Dedifferentiated amniotic fluid mesenchymal stem cell (primary cell): ENCODE measurements around the gene TBC1D4.
"Not testable (repeated sequence)": the region's sequence is repeated elsewhere in the genome, so short reads cannot be mapped to it uniquely, and the experiment has no call there.

Source experiments
- DNase-seq: peaks from one replicate; pipeline ENCODE4 v3.0.0-alpha.2; 2016; ENCODE audit errors: extremely low spot score

The TBC1D4 gene

DNA sequence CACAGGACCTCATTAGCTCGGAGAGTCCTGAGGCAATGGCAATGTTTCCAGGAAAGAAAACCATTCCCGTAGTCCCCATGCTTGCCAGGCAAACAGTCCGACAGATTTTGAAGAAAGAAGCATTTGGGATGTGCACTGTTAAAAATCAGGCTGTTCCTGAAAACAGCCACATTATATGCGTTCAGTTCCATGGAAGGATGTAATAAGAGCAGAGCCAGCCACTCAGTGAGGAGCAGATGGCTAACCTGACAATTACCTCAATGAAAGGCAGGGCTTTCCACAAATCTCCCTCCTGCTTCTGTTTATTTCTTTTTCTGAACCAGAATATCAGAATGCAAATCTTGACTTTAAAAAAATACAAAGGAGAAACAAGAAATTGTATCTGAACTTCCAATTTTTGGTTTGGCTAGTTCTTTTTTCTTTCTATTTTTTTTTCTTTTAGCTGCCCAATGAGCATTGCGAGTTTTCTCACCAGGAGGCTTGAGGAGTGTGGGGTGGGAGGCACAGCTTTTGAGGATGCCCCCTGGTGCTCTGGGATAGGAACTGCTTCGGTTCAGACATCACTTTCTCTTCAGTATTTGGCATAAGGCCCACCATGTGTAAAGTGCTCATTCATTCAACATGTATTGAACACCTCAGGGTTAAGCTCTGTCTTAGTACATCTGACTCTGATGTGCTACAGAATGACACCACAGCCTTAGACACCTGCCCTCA lies 124.2 kb downstream of the TBC1D4 start:
- DNase-seq, result peak; percentile 24

DNA sequence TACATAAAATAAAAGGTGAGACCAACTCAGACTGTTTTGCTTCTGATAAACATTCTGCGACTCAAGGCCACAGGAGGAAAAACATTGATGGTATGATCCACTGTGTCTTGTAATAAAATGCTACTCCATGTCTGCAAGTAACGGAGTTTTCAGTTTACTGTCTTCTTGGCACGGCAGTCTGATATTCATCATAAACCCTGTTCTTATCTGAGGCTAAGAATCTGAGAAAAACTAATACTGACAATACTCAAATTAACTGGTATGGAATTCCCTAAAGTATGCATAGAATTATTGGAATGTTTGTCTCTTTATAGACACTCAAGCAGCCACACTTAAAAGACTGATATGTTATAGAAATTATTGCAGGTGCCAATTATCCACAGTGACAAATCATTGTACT lies 125.5 kb downstream of the TBC1D4 start:
- no peak for DNase-seq

DNA sequence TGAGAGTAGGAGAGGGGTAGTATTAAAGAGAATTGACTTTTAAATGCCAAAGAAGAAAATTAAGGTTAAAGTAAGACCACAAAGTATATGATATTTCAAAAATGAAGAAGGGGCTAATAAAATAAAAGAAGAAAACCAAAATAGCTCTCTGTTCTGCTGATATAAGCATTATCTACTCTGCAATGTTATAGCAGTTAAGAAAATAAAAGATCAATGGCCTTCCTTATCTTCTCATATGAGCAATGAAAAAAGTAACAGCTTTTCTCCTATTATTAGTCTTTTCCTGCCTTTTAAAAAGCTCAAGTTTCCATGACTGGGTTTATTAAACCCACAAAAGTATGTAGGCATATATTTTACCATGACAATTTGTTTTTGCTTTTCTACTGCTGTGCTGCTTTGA lies 126.4 kb downstream of the TBC1D4 start:
- no peak for DNase-seq

DNA sequence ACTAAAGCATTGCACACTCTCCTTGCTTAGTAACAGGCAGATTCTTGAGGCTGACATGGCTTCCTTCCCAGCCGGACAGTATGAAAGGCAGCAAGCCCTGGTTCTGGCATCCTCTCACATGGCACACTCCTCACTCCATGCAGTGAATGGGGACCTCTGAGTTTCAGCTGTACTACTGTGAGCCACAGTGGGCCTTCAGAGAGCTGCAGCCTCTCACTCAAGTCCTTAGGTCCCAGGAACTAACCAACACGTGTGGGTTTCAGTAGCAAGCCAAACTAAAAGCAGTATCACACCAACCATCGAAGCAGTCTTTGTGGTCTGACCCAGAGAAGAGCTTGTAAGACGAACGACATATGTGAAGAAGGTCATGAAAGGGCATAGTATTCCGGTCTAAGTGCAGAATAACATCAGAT lies 128.2 kb downstream of the TBC1D4 start:
- no peak for DNase-seq

DNA sequence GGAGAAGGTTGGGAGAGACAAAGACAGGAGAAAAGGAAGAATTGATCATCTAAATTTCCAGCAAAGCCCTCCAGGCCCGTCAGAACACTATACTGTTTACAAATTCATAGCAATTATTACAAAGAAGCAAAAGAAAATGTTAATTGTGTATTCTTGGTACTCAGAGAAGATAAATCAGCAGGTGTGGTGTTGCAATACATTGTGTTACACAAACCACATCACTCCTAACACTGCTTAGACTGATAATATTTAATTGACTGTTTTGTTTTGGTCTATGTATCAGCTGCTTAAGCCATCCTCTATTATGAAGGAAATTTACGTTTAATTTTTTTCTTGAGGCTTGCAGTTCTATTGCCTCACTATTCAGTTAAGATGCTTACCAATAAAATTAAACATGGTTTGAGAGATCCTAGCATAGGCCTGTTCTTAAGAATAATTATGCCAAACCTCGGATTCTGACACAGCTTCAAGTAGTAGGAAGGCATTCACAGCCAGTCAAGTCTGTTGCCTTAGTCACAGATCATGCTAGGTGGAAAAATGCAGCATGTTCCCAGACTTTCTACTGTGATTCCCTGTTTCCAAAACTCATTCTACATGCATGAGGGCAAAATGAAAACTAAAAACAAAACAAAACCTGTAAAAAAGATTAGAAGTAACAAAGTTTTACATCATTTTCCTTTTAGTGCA lies 129.2 kb downstream of the TBC1D4 start:
- DNase-seq, result no peak

DNA sequence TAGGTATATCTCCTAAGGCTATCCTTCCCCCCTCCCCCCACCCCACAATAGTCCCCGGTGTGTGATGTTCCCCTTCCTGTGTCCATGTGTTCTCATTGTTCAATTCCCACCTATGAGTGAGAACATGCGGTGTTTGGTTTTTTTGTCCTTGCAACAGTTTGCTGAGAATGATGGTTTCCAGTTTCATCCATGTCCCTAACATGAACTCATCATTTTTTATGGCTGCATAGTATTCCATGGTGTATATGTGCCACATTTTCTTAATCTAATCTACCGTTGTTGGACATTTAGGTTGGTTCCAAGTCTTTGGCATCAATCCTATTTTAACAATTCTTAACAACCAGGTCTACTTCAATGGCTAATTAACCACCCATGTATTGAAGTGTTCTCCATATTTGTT lies 130.4 kb downstream of the TBC1D4 start:
- DNase-seq, result not testable (repeated sequence)

DNA sequence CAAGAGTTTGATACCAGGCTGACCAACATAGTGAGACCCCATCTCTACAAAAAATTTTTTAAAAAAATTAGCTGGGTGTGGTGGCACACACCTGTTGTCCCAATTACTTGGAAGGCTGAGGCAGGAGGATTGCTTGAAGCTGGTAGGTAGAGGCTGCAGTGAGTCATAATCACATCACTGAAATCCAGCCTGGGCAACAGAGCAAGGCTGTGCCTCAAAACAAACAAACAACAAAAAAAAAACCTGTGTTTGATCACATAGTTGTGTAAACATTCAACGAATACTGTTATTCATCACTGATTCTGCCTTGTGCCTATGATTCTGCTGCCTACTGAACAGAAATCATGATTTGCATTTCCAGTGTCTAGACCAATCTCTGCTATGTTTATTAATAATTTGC lies 134.0 kb downstream of the TBC1D4 start:
- DNase-seq, result no peak

DNA sequence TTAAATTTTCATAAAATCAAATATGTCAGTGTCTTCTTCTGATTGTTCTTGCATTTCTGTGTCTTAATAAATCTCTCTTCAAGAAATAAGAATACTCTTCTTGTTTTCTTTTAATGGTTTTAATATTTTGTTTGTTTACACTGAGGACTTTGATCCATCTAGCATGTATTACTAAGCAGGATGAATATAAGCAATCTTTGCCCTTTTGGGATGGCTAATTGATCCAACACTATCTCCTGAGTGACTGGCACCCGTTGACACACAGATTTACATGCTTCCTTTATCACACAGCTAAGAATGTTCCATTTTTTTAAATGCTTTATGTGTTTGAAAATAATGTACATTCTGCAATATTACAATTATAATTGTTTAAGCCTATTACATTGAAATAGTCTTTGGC lies 134.5 kb downstream of the TBC1D4 start:
- DNase-seq, result no peak

DNA sequence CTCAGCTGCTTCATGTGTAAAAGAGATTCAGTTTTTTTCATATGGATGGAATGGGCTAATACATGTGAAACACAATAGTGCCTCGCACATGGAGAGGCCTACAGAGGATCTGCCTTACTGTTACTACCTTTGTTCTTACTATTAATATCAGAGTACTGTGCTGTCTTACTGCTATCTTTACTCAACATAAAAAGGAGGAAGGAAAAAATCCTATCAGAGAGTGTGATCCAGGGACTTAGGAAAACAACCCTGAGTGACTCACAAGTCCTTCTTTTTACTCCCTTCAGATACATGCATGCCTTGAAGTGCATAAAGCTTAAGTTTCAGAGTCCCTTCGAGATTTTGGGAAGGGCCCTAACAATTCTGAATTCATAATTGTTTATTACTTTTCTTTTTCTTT lies 136.8 kb downstream of the TBC1D4 start:
- no peak for DNase-seq

DNA sequence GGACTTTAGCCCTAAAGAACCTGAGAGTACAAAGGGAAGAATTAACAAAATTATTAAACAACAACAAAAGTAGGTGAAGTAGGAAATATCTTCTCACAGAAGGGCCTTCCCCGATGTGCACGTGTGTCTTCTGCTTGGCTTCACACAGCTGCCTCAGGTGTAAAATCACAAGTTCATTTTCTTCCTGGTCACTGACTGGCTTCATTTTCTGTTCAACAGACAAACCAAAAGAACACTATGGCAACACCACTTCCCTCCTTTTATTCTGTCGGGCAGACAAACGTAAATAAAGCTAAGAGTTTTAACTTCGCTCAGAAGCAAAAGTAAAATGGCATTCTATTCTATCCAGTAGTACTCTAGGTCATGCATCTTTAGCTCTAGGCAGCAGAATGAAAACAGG lies 140.9 kb downstream of the TBC1D4 start:
- no peak for DNase-seq

DNA sequence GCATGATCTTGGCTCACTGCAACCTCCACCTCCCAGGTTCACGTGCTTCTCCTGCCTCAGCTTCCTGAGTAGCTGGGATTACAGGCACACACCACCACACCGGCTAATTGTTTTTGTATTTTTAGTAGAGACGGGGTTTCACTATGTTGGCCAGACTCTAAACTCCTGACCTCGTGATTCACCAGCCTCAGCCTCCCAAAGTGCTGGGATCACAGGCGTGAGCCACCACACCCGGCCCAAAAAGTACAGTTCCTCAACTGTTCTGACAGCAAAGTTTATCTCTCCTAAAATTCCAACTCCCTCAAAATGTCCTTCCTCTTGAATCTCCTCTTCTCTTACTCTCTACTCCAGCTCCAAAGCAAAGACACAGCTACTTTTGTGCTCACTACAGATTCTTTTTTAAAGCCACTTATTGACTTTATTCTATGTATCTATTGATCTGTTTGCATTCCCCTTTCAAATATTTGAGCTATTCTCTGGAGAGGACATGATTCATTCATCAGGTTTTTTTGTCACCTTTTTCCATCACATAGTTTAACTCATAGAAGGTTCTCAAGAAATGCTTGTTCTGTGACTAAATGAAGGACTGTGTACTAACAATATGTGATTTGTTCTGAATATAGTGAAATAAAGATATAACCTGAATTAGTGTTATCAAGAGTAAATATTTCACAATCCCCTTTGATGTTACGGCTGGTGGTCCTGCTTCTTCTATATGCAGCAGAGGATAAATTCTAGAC lies 142.2 kb downstream of the TBC1D4 start:
- DNase-seq, result no peak

DNA sequence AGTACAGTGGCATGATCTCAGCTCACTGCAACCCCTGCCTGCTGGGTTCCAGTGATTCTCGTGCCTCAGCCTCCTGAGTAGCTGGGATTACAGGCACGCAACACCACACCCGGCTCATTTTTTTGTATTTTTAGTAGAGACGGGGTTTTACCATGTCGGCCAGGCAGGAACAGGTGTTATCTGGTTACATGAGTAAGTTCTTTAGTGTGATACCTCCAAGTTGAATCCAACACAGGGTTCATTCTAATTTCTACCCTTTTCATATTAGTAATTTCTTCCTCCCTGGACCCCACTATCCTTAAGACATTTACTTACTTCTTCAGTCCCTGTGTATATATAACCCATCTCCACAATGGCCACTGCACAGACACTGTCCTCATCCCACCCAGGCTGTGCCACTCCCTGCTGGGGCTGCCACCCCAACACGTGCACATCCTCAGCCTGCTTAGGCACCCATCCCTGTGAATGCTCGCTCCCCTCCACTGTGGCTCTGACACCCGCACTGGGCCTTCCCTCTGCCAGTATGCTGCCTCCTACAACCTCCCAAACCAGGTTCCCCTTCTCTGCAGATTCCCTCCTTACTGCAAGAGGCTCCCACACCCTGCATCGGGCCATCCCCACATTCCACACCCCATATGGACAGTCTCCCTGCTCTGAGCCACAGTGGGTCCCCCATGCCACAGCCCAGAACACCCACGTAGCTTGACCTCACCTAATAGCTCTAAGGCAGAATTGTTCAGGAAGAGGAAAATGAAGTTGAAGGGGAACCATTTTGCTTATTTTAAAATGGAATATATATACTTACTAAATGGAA lies 147.1 kb downstream of the TBC1D4 start:
- DNase-seq, result no peak

DNA sequence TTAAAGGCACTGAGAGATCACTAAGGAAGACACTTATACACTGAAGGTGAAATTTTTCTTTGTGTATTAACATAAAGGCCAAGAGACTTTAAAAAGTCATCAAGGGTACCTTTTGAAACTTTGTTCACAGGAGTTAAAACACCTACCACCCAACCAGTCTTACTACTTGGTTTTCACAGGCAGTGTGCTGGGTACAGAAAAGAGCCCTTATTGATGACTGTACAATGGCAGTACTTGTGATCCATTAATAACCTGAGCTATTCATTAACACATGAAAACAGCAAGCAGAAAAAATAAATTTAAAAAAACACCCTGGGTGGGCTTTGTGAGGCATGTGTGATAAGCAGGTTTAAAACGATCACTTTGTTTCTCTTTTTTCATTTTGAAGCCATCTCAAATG lies 148.9 kb downstream of the TBC1D4 start:
- no peak for DNase-seq

DNA sequence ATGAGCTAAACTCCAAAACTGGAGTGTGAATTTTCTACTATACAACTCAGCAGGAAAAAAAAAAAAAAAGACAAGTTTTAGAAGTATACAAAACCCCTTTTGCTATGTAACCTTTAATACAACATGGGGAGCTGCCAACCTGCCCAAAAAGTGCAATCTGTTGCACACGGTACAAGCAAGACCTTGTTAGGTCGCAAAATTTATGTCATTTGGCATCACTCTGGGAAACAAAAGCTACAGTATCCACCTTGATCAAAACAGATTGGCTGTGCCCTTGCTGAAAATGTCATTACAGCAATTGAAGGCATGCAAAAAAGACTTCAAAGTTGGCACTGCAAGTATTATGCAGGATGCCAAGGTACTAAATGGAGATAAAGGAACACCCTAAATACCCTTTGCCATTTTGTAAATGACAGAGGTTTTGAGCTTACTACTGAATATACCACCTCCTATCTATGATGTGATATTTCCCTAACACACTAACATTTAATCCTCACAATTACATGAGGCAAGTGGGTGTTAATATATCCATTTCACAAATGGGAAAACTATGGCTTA lies 150.1 kb downstream of the TBC1D4 start:
- no peak for DNase-seq

DNA sequence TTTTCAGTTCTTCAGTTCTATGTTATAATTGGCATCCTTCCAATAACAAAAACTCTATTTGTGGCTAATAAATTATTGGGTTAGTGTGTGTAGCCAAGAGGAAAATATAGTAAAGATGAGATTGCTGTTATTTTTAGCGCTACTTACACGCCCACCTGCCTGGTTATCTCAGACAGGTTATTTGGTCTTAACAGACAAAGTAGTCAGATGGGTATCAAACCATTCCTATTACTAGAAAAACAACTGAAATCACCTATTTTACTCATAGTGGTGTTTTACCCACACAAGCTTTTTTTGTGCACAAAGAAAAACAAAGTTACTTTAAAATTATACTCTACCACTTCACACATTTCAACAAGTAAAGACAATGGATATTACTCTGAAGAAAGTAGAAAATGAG lies 151.2 kb downstream of the TBC1D4 start:
- DNase-seq, result no peak

DNA sequence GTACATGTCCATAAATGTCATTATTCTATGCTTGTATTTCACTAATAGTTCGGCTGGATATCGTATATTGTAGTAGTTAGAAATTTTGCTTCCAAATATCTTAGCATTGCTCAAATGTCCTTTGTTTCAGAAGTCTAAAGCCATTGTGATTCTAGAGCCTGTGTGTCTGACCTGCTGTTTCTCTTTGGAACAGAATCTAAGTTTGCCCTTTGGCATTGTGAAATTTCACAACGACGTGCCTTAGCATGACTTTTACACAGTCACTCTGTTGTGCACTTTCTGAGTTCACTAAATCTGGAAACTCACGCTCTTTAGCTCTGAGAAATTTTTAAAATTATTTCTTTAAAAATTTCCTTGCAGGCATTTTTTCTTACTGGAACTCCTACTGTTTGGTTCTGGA lies 152.2 kb downstream of the TBC1D4 start:
- no peak for DNase-seq

DNA sequence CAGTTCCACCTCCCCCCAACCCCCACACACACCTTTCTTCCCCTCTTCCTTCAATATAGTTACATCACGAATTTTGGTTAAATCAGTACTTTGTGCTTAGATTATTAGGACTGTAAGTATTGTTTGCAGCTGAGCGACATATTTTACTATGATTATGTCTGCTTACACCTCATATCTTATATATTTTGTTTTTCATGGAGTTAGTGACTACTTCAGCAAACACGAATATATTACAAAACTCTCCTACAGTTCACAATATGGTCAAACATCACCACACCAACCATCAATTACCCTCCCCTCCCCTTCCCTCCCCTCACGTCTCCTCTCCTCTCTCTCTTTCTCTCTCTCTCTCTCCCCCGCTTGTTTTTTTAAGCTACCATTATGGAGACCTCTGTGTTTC lies 152.9 kb downstream of the TBC1D4 start:
- DNase-seq, result no peak

DNA sequence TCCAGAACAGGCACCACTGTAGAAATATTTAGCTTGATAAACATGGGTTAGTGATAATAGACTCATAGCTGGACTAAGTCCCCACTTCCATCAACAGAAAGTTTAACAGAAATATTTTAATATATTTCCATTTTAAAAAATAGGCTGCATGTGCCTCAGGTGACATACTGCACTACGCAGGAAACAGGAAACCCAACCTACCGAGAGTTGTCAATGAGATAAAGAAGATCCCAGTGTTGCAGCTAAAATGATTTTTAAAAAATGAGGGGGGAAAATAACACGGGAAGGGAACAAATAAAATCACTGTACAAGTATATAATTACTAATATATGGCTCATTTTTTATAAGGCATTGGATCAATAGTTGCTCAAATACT lies 154.8 kb downstream of the TBC1D4 start:
- DNase-seq, result no peak

DNA sequence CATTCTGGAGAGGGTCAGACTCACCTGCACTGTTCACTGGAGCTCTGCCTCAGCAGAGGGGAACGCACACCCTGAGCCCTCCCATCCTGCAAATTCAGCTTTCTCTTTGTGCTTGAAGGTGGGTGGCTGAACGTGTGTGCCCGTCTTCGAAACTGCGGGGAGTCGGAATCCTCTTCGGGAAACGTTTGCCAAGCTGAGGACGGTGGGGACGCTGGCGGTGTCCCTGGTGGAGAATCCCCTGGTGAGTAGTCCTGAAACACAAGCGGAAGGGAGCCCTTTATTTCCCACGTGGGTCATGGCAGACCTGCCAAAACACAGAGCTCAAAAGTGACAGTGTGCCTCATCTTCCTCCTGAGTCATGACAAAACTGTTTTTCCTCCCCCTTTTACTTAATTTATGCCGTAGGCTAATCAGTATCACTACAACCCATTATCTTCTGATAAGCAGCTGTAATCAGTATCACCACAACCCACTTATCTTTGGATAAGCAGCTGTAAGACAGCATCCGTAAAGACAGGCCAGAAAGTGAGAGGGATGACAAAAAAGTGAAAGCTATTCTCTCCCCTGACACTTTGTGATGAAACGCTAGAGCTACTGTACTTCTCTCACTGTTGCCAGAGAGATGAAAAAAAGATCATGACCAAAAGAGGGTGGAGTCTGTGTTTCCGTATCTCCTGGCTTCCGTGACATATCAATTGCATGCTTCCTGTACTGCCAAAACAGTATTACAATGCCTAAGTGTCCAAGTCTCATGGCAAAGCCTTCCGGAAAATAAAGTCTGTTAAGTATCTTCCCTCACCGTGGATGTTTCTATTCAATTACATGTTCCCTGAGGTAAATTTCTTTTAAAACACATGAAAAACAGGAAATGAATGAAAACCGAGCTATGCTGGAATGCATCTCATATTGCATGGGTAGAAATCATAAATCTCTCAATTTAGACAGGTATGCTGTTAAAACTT lies 155.5 kb downstream of the TBC1D4 start:
- no peak for DNase-seq

DNA sequence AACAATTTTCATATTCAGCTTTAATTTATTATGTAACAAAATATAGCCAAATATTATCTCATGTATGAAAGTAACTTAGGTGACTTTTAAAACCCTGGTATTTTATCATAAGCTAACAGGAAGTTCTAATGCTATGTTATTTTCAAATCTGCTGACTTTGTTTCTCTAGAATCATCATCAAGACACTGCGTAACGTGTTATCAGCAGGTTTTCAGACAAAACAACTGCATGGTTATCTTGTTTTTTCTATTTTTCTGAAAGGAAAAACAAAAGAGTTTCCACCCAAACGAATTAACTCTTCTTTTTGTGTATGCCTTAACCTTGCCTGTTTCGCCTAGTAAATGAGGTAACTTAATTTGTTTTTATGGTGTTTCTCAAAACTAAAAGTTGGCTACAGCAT lies 156.3 kb downstream of the TBC1D4 start:
- no peak for DNase-seq
